Ascending aorta (tissue), 2 donors: ENCODE results near the gene SEPTIN3. TPM values are rescaled to one million over a fixed set of nuclear protein-coding genes. Genes with fewer than 3 reads are reported as not detected.
A peak's percentile ranks its signal among the peaks of the same experiment; 100 is the strongest.

ENCODE experiments used
- DNase-seq, 2 donors: peaks; one replicate each; pipeline ENCODE4 v3.0.0-alpha.2; 2019; ENCODE audit warnings: low spot score in 2 of 2
- H3K27ac ChIP-seq, 2 donors: fragments of 200-600 bp; sonication (generic); one replicate each; pipeline ENCODE4 v1.5.1; 2016 to 2017; ENCODE audit warnings: mild to moderate bottlenecking in 1 of 2
- H3K27me3 ChIP-seq: fragments of 200-600 bp; sonication (generic); one replicate; pipeline ENCODE4 v1.5.1; 2017
- H3K36me3 ChIP-seq, 2 donors: fragments of 200-600 bp; sonication (generic); one replicate each; pipeline ENCODE4 v1.5.1; 2016
- H3K4me1 ChIP-seq, 2 donors: fragments of 200-600 bp; sonication (generic); one replicate each; pipeline ENCODE4 v1.5.1; 2016 to 2017; ENCODE audit warnings: mild to moderate bottlenecking in 1 of 2
- H3K4me3 ChIP-seq, 2 donors: fragments of 200-600 bp; sonication (generic); one replicate each; pipeline ENCODE4 v1.5.1; 2016 to 2017; ENCODE audit warnings: mild to moderate bottlenecking in 1 of 2
- H3K9me3 ChIP-seq, 2 donors: fragments of 200-600 bp; sonication (generic); one replicate each; pipeline ENCODE4 v1.5.1; 2016
- CTCF ChIP-seq, 3 experiments: fragments of 200-600 bp in 2 of 3; fragments of 450-650 bp in 1 of 3; sonication (generic) in 2 of 3; IDR thresholded peaks; one replicate each; pipeline ENCODE4 v1.5.1; 2016 to 2019; ENCODE audit warnings: antibody characterized with exemption in 3 of 3, mild to moderate bottlenecking in 1 of 3, moderate library complexity in 1 of 3
- intact Hi-C: fragments of 100-400 bp; cut with DNase I; formaldehyde crosslinking; loops from one replicate; pipeline ENCODE4 v1.15.1; 2023
- total RNA-seq: library from RNA; depleted of rRNA; stranded (reverse); fragments of >200 nt; gene quantifications from one replicate; pipeline ENCODE4 v1.1.0, GENCODE V29; 2016

SEPTIN3 gene
- total RNA-seq, 1 donor from 2014 or later = not detected

DNA sequence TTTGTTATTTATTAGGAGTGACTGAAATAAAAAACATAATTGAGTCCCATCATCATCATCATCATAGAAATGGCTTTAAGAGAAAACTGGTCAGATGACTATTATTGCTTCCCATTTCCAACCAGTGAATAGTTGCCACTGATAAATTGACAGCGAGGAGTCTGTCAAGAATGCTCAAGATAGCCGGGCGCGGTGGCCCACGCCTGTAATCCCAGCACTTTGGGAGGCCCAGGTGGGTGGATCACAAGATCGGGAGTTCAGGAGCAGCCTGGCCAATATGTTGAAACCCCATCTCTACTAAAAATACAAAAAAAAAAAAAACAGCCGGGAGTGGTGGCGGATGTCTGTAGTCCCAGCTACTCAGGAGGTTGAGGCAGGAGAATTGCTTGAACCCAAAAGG lies 31.2 kb downstream of the SEPTIN3 start:
- intact Hi-C loops = no loop called here
- Histone ChIP-seq H3K36me3 (no peaks in the 10 kb centered on the region), H3K27me3 (no peaks in the 10 kb centered on the region), H3K4me3 (no peak overlapping the region), H3K4me1 (no peaks in the 10 kb centered on the region), H3K9me3 (no peaks in the 10 kb centered on the region), H3K27ac (no peak overlapping the region)
- peak in 1 of 2 donors; percentile 4 for DNase-seq
- TF ChIP-seq CTCF (IDR thresholded peaks at IDR 0.05) = no peak

- DNase-seq = peak in 1 of 2 donors; percentile 15
- Histone ChIP-seq H3K4me1 (no peaks in the 10 kb centered on the region), H3K27me3 (no peaks in the 10 kb centered on the region), H3K4me3 (no peak overlapping the region), H3K27ac (no peak overlapping the region), H3K9me3 (no peaks in the 10 kb centered on the region), H3K36me3 (no peaks in the 10 kb centered on the region)
- intact Hi-C loops = no loop called here
- no peak for TF ChIP-seq CTCF (IDR thresholded peaks at IDR 0.05)
Observed at GRCh38 chr22:42001121-42001520, 31.9 kb downstream of the SEPTIN3 start.

- DNase-seq = no peak
- no peaks in the 10 kb centered on the region for H3K9me3 ChIP-seq
- TF ChIP-seq CTCF (IDR thresholded peaks at IDR 0.05) = no peak
- H3K36me3 ChIP-seq = no peaks in the 10 kb centered on the region
- no peak overlapping the region for H3K27ac ChIP-seq
- intact Hi-C loops = no loop called here
- no peaks in the 10 kb centered on the region for H3K4me1 ChIP-seq
- H3K27me3 ChIP-seq = no peaks in the 10 kb centered on the region
- H3K4me3 ChIP-seq = no peak overlapping the region
Observed at GRCh38 chr22:42001706-42002105, 32.5 kb downstream of the SEPTIN3 start.

DNA sequence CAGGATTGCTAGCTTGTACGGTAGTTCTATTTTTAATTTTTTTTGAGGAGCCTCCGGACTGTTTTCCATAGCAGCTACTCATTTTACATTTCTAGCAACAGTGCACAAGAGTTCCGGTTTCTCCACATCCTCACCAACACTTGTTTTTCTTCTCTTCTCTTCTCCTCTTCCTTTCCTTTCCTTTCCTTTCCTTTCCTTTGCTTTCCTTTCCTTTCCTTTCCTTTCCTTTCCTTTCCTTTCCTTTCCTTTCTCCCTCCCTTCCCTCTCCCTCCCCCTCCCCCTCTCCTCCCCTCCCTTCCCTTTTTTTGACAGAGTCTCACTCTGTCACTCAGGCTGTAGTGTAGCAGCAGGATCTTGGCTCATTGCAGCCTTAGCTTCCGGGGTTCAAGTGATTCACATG lies 38.7 kb downstream of the SEPTIN3 start:
- H3K4me3 ChIP-seq = no peak overlapping the region
- TF ChIP-seq CTCF (IDR thresholded peaks at IDR 0.05) = no peak
- H3K4me1 ChIP-seq = no peaks in the 10 kb centered on the region
- no peaks in the 10 kb centered on the region for H3K27me3 ChIP-seq
- H3K27ac ChIP-seq = no peak overlapping the region
- H3K36me3 ChIP-seq = no peaks in the 10 kb centered on the region
- H3K9me3 ChIP-seq = peaks cover 0 to 24% of the 10 kb centered on the region in 2 donors
- intact Hi-C loops = no loop called here
- DNase-seq = no peak

GRCh38 chr22:42010778-42011177 lies 41.5 kb downstream of the SEPTIN3 start:
- TF ChIP-seq CTCF (IDR thresholded peaks at IDR 0.05) = no peak
- no peaks in the 10 kb centered on the region for H3K27me3 ChIP-seq
- intact Hi-C loops = no loop called here
- H3K36me3 ChIP-seq = no peaks in the 10 kb centered on the region
- peaks cover 0 to 24% of the 10 kb centered on the region in 2 donors for H3K9me3 ChIP-seq
- no peak overlapping the region for H3K27ac ChIP-seq
- no peak overlapping the region for H3K4me3 ChIP-seq
- no peak for DNase-seq
- H3K4me1 ChIP-seq = no peaks in the 10 kb centered on the region

DNA sequence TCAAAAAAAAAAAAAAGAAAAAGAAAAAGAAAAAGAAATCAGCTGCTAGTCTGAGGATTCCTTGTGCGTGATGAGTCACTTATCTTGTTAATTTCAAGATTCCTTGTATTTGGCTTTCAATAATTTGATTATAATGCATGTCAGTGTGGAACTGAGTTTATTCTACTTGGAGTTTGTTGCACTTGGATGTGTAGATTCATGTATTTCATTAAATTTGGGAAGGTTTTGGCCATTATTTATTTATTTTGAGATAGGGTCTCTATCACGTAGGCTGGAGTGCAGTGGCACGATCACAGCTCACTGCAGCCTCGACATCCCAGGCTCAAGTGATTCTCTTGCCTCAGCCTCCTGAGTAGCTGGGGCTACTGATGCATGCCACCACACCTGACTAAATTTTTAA lies 44.1 kb downstream of the SEPTIN3 start:
- Histone ChIP-seq H3K27me3 (no peaks in the 10 kb centered on the region), H3K9me3 (peaks cover 0 to 24% of the 10 kb centered on the region in 2 donors), H3K4me1 (no peaks in the 10 kb centered on the region), H3K27ac (no peak overlapping the region), H3K36me3 (no peaks in the 10 kb centered on the region), H3K4me3 (no peak overlapping the region)
- no peak for DNase-seq
- intact Hi-C loops = no loop called here
- TF ChIP-seq CTCF (IDR thresholded peaks at IDR 0.05) = no peak
